Lower leg skin (tissue), 4 donors: Measurements from ENCODE around the gene FILIP1L. TPM values are rescaled to one million over a fixed set of nuclear protein-coding genes. Genes with fewer than 3 reads are reported as not detected.

Experiments
- DNase-seq, 2 donors: peaks; one replicate each; pipeline ENCODE4 v3.0.0-alpha.2; 2019; ENCODE audit warnings: low spot score in 2 of 2
- H3K4me3 ChIP-seq: fragments of 200-600 bp; sonication (generic); 2 replicates; pipeline ENCODE4 v1.5.1; 2017; ENCODE audit warnings: mild to moderate bottlenecking, low read depth; ENCODE audit not compliant: poor library complexity, severe bottlenecking
- CTCF ChIP-seq, 3 donors: fragments of 450-650 bp; IDR thresholded peaks; one replicate each; pipeline ENCODE4 v1.5.1; 2016; ENCODE audit warnings: antibody characterized with exemption in 3 of 3, mild to moderate bottlenecking in 3 of 3, moderate library complexity in 2 of 3
- POLR2A ChIP-seq, 2 donors: fragments of 450-650 bp; IDR thresholded peaks; one replicate each; pipeline ENCODE4 v1.6.1; 2016 to 2017; ENCODE audit warnings: antibody characterized with exemption in 2 of 2, mild to moderate bottlenecking in 1 of 2, moderate library complexity in 1 of 2
- WGBS, 2 donors: methylation state at CpG; one replicate each; pipeline ENCODE4 v1.1.5; 2018; 5-methylcytosine and 5-hydroxymethylcytosine counted together
- intact Hi-C: fragments of 100-400 bp; cut with DNase I; formaldehyde crosslinking; loops from one replicate; pipeline ENCODE4 v1.15.0; 2023; ENCODE audit warnings: low total_unique reads
- total RNA-seq, 4 donors: library from RNA; depleted of rRNA; stranded (reverse); fragments of >200 nt; gene quantifications; one replicate each; pipeline ENCODE4 v1.1.0, GENCODE V29; 2016

The FILIP1L gene
- total RNA-seq, 4 donors from 2014 or later = 17.5 to 33.9 (median 22.1) TPM

GRCh38 chr3:99858469-99858868, 255.8 kb downstream of the FILIP1L start:
- WGBS, 2 donors = 70 to 76% methylated on average over 2 of the region's 2 CpGs
- H3K4me3 ChIP-seq = no peak overlapping the region
- TF ChIP-seq POLR2A (IDR thresholded peaks at IDR 0.05) (no peak), CTCF (IDR thresholded peaks at IDR 0.05) (no peak)
- intact Hi-C loops = no loop called here
- no peak for DNase-seq

- DNase-seq = no peak
- no peak for TF ChIP-seq POLR2A (IDR thresholded peaks at IDR 0.05)
- TF ChIP-seq CTCF (IDR thresholded peaks at IDR 0.05) = no peak
- intact Hi-C loops = no loop called here
- WGBS, 2 donors = 76 to 87% methylated on average over 1 of the region's 1 CpG
- H3K4me3 ChIP-seq = no peak overlapping the region
These were observed 257.0 kb downstream of the FILIP1L start for GRCh38 chr3:99857278-99857677.

- no peak for DNase-seq
- intact Hi-C loops = no loop called here
- no peak overlapping the region for H3K4me3 ChIP-seq
- no peak for TF ChIP-seq POLR2A (IDR thresholded peaks at IDR 0.05)
- TF ChIP-seq CTCF (IDR thresholded peaks at IDR 0.05) = no peak
- WGBS, 2 donors = 73 to 86% methylated on average over 3 of the region's 3 CpGs
These were observed 257.7 kb downstream of the FILIP1L start for GRCh38 chr3:99856437-99857220.

GRCh38 chr3:99855900-99856299, 258.4 kb downstream of the FILIP1L start:
- TF ChIP-seq POLR2A (IDR thresholded peaks at IDR 0.05) (no peak), CTCF (IDR thresholded peaks at IDR 0.05) (no peak)
- H3K4me3 ChIP-seq = no peak overlapping the region
- intact Hi-C loops = no loop called here
- DNase-seq = no peak
- WGBS, 2 donors = 77 to 83% methylated on average over 1 of the region's 1 CpG

- H3K4me3 ChIP-seq = no peak overlapping the region
- no peak for TF ChIP-seq CTCF (IDR thresholded peaks at IDR 0.05)
- no peak for TF ChIP-seq POLR2A (IDR thresholded peaks at IDR 0.05)
- intact Hi-C loops = no loop called here
- DNase-seq = no peak
- 74 to 95% methylated on average over 1 of the region's 1 CpG for WGBS, 2 donors
These were observed 259.5 kb downstream of the FILIP1L start for GRCh38 chr3:99854756-99855298.
